Measurements from ENCODE around the gene VARS2. TPM values are rescaled to one million over a fixed set of nuclear protein-coding genes. Genes with fewer than 3 reads are reported as not detected.

Gene VARS2
- total RNA-seq, 1 experiment from 2014 or later: 60.3 TPM

- POLR2A ChIA-PET (ENCODE audit: unreplicated experiment): interaction anchor here (0.6 to 1.1 kb wide), 4 partner anchors 29 to 63 kb away, joined by 3 to 10 read pairs (median 7); partner anchors contain the start of gene VARS2
- peak; percentile 66 to 82 for DNase-seq
Measured at GRCh38 chr6:30885481-30885998, 28.5 kb upstream of the VARS2 start.

GRCh38 chr6:30885999-30886896, 27.8 kb upstream of the VARS2 start:
- peak; percentile 89 to 94 for DNase-seq
- ChIA-PET POLR2A (ENCODE audit: unreplicated experiment) (interaction anchor here (0.6 to 1.1 kb wide), 5 partner anchors 28 to 64 kb away, joined by 3 to 10 read pairs (median 5); partner anchors contain the start of gene VARS2), CTCF (no interaction called here)
- Histone ChIP-seq H3K27ac (peak overlapping the region; percentile 94), H3K4me3 (peak overlapping the region; percentile 98), H3K79me2 (ENCODE audit: low read depth) (peaks cover 70% of the 10 kb centered on the region), H3K4me1 (replicated peaks; ENCODE audit: insufficient read depth) (peaks cover 43% of the 10 kb centered on the region), H4K20me1 (ENCODE audit: insufficient read depth) (peaks cover 46% of the 10 kb centered on the region), H3F3A (ENCODE audit: insufficient read depth, low read depth) (peaks cover 49% of the 10 kb centered on the region), H2AFZ (no peak overlapping the region), H3K9me3 (ENCODE audit: insufficient read depth, low read depth) (no peaks in the 10 kb centered on the region), H3K36me3 (ENCODE audit: low read depth) (peaks cover 13% of the 10 kb centered on the region; the same call in 1 of the 2 replicates), H3K4me2 (peak overlapping the region; percentile 96), H3K9me2 (ENCODE audit: insufficient read depth) (no peaks in the 10 kb centered on the region), H3K27me3 (ENCODE audit: insufficient read depth, low read depth) (no peaks in the 10 kb centered on the region)
- intact Hi-C loops (cut with micrococcal nuclease; ENCODE audit: unreplicated experiment): loop anchor here (2.0 kb wide), 1 partner anchor 29 kb away; the partner anchor contains the start of gene VARS2
- no TSS peak for BruUV-seq (replicated peaks)
- TF ChIP-seq CTCF (conservative IDR thresholded peaks at IDR 0.05) (no peak), EZH2 (IDR thresholded peaks at IDR 0.05; ENCODE audit: low read depth) (no peak)

More at GRCh38 chr6:30885481-30885998, 28.5 kb upstream of the VARS2 start:
- H2AFZ ChIP-seq: no peak overlapping the region
- TF ChIP-seq EZH2 (IDR thresholded peaks at IDR 0.05; ENCODE audit: low read depth): no peak
- no peak for TF ChIP-seq CTCF (conservative IDR thresholded peaks at IDR 0.05)
- H3K27me3 ChIP-seq (ENCODE audit: insufficient read depth, low read depth): no peaks in the 10 kb centered on the region
- H4K20me1 ChIP-seq (ENCODE audit: insufficient read depth): peaks cover 43% of the 10 kb centered on the region
- peaks cover 70% of the 10 kb centered on the region for H3K79me2 ChIP-seq (ENCODE audit: low read depth)
- peak overlapping the region; percentile 94 for H3K27ac ChIP-seq
- H3K4me3 ChIP-seq: peak overlapping the region; percentile 98
- peaks cover 49% of the 10 kb centered on the region for H3F3A ChIP-seq (ENCODE audit: insufficient read depth, low read depth)
- H3K36me3 ChIP-seq (ENCODE audit: low read depth): peaks cover 13% of the 10 kb centered on the region; the same call in 1 of the 2 replicates
- H3K4me1 ChIP-seq (replicated peaks; ENCODE audit: insufficient read depth): peaks cover 44% of the 10 kb centered on the region
- H3K9me2 ChIP-seq (ENCODE audit: insufficient read depth): no peaks in the 10 kb centered on the region
- BruUV-seq (replicated peaks): TSS peak; percentile 58
- H3K9me3 ChIP-seq (ENCODE audit: insufficient read depth, low read depth): no peaks in the 10 kb centered on the region
- intact Hi-C loops (cut with micrococcal nuclease; ENCODE audit: unreplicated experiment): loop anchor here (2.0 kb wide), 1 partner anchor 29 kb away; the partner anchor contains the start of gene VARS2
- CTCF ChIA-PET: interaction anchor here (0.9 to 1.3 kb wide), 3 partner anchors 28 to 202 kb away, joined by 3 read pairs; partner anchors contain the start of gene VARS2
- peak overlapping the region; percentile 96 for H3K4me2 ChIP-seq

- peaks cover 17% of the 10 kb centered on the region; the same call in 1 of the 2 replicates for H3K36me3 ChIP-seq (ENCODE audit: low read depth)
- no peaks in the 10 kb centered on the region for H3K27me3 ChIP-seq (ENCODE audit: insufficient read depth, low read depth)
- H3F3A ChIP-seq (ENCODE audit: insufficient read depth, low read depth): peaks cover 44% of the 10 kb centered on the region
- peaks cover 46% of the 10 kb centered on the region for H4K20me1 ChIP-seq (ENCODE audit: insufficient read depth)
- H3K4me3 ChIP-seq: peak overlapping the region; percentile 98; the same call in 1 of the 2 replicates
- POLR2A ChIA-PET (ENCODE audit: unreplicated experiment): interaction anchor here (0.7 kb wide), 1 partner anchor 43 kb away, joined by 4 read pairs; no protein-coding TSS in a partner anchor
- DNase-seq: no peak
- no peak for TF ChIP-seq CTCF (conservative IDR thresholded peaks at IDR 0.05)
- TF ChIP-seq EZH2 (IDR thresholded peaks at IDR 0.05; ENCODE audit: low read depth): no peak
- no peaks in the 10 kb centered on the region for H3K9me3 ChIP-seq (ENCODE audit: insufficient read depth, low read depth)
- H3K9me2 ChIP-seq (ENCODE audit: insufficient read depth): no peaks in the 10 kb centered on the region
- H2AFZ ChIP-seq: no peak overlapping the region
- intact Hi-C loops (cut with micrococcal nuclease; ENCODE audit: unreplicated experiment): no loop called here
- H3K4me2 ChIP-seq: peak overlapping the region; percentile 96
- peak overlapping the region; percentile 94 for H3K27ac ChIP-seq
- H3K4me1 ChIP-seq (replicated peaks; ENCODE audit: insufficient read depth): peaks cover 37% of the 10 kb centered on the region
- no TSS peak for BruUV-seq (replicated peaks)
- CTCF ChIA-PET: interaction anchor here (1.1 kb wide), 1 partner anchor 184 kb away, joined by 3 read pairs; no protein-coding TSS in a partner anchor
- peaks cover 70% of the 10 kb centered on the region for H3K79me2 ChIP-seq (ENCODE audit: low read depth)
Measured at GRCh38 chr6:30886897-30887255, 27.2 kb upstream of the VARS2 start.

Data from PC-9 (cell line).